ENCODE data around the gene DDAH2.

DDAH2 gene

GRCh38 chr6:31691564-31692108, 37.5 kb downstream of the DDAH2 start:
- no peak for DNase-seq (ENCODE audit: insufficient read length, low spot score)
- TF ChIP-seq, protein P1, sequence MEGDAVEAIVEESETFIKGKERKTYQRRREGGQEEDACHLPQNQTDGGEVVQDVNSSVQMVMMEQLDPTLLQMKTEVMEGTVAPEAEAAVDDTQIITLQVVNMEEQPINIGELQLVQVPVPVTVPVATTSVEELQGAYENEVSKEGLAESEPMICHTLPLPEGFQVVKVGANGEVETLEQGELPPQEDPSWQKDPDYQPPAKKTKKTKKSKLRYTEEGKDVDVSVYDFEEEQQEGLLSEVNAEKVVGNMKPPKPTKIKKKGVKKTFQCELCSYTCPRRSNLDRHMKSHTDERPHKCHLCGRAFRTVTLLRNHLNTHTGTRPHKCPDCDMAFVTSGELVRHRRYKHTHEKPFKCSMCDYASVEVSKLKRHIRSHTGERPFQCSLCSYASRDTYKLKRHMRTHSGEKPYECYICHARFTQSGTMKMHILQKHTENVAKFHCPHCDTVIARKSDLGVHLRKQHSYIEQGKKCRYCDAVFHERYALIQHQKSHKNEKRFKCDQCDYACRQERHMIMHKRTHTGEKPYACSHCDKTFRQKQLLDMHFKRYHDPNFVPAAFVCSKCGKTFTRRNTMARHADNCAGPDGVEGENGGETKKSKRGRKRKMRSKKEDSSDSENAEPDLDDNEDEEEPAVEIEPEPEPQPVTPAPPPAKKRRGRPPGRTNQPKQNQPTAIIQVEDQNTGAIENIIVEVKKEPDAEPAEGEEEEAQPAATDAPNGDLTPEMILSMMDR (IDR thresholded peaks at IDR 0.05; ENCODE audit: insufficient read depth, missing control alignments): no peak
- FAIRE-seq: no peak

DNA sequence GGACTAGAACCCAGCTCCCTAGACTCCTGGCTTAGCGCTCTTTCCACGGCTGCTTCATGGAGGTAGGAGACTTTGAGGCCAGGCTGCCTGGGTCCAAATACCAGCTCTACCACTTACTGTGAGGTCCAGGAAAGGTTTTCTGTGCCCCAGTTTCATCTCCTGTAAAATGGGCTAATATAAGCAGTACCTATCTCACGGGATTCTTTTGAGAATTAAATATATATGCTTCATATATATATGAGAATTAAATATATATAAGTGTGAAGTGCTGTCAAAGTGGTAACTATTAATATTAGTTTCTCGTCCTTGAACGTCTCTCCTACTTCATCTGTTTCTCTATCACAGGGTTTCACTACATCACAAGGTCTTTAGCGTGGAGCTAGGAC, 38.0 kb downstream of the DDAH2 start:
- TF ChIP-seq, protein P1 (IDR thresholded peaks at IDR 0.05; ENCODE audit: insufficient read depth, missing control alignments): no peak
- FAIRE-seq (no peak), DNase-seq (ENCODE audit: insufficient read length, low spot score) (no peak)

GRCh38 chr6:31690231-31691077, 38.6 kb downstream of the DDAH2 start:
- no peak for FAIRE-seq
- TF ChIP-seq, protein P1 (IDR thresholded peaks at IDR 0.05; ENCODE audit: insufficient read depth, missing control alignments): no peak
- DNase-seq (ENCODE audit: insufficient read length, low spot score): no peak

GRCh38 chr6:31689249-31690110, 39.6 kb downstream of the DDAH2 start:
- TF ChIP-seq, protein P1 (IDR thresholded peaks at IDR 0.05; ENCODE audit: insufficient read depth, missing control alignments): peak; percentile 15
- DNase-seq (ENCODE audit: insufficient read length, low spot score) (no peak), FAIRE-seq (no peak)

DNA sequence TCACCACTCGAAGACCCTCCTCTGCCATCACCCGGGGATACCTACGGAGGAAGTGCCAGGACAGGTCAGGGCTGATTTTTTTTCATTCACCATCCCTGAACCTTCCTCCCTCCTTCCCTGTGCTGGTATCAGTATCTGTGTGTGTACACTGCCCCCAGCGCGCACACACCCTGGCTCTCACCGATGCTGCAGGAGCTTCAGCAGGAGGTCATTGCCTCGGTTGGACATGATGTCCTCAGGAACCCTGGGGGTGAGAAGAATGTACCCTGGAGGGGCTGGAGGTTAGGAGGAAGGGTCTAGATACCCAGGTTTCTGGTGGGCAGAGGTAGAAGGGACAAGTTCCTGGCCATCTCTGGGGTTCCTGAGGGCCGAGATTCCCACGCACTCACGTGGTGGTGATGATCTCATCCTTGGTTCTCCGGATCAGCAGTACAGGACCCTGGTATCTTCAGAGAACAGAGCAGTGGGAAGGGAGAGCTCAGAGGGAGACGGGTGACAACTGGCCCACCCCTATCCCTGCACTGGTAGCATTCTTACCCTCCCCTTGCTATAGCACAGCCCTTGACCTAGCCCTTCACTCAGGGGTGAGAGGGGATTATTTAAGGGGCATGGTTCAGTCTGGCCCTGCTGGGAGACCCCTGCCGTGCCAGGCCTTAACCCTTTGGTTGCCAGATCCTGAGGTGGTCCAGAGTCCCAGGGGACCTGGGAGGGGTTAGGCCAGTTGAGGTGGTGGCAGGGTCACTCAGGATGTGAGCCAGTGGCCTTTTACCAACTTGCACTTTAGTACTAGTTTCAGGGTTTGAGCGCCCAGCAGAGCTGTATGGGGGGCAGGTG, 41.0 kb downstream of the DDAH2 start:
- FAIRE-seq: no peak
- no peak for DNase-seq (ENCODE audit: insufficient read length, low spot score)

DNA sequence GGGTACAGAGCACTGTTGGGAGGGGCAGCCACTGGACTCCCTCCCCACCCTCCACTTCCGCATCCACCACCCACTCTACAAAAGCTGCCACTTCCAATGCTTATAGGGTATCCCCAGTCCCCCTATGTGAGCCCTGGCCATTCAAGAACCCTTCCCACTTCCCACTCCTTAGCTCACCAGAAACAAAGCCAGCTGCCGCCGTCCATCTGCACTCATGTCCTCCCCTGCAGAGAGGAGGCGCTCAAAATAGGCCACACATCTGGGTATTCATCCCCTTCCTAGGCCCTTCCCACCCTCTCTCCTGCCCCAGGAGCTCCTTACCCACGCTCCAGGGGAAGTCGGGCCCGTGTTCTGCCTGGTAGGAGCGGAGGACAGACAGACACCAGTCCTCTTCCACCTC, 41.8 kb downstream of the DDAH2 start:
- TF ChIP-seq, protein P1 (IDR thresholded peaks at IDR 0.05; ENCODE audit: insufficient read depth, missing control alignments): no peak
- FAIRE-seq (no peak), DNase-seq (ENCODE audit: insufficient read length, low spot score) (no peak)

More for the DNA sequence above, 41.0 kb downstream of the DDAH2 start:
- TF ChIP-seq, protein P1 (IDR thresholded peaks at IDR 0.05; ENCODE audit: insufficient read depth, missing control alignments): no peak
